DND-41 (cell line): ENCODE results near the gene COL20A1.

Experiments used
- CTCF ChIP-seq: IDR thresholded peaks from 2 replicates; pipeline ENCODE4 v1.5.1; 2012; ENCODE audit warnings: borderline replicate concordance, low read length, moderate library complexity, mild to moderate bottlenecking; ENCODE audit not compliant: poor library complexity, severe bottlenecking; ENCODE audit errors: extremely low read depth
- EZH2 ChIP-seq: IDR thresholded peaks from 3 replicates; pipeline ENCODE4 v1.6.1; 2012; ENCODE audit warnings: borderline replicate concordance, low read depth, mild to moderate bottlenecking, moderate library complexity, low read length, inconsistent platforms; ENCODE audit not compliant: severe bottlenecking

GRCh38 chr20:63311833-63312243 is 18.9 kb downstream of the COL20A1 start:
- TF ChIP-seq CTCF = no peak
- no peak for TF ChIP-seq EZH2
